Endothelial cell of umbilical vein (primary cell): Measurements from ENCODE around the gene B9D2. TPM values are rescaled to one million over a fixed set of nuclear protein-coding genes. Genes with fewer than 3 reads are reported as not detected.

Experiments
- BruUV-seq: library from RNA; stranded (reverse); fragments of 400-500 nt; replicated peaks from 2 replicates; lab custom pipeline; 2021; lab: Mats Ljungman, UMichigan
- CTCF ChIA-PET: fragments of 300-600, 350-600 bp; sonication (Branson Sonifier 250); formaldehyde crosslinking; loops from one replicate; lab custom pipeline; 2021; ENCODE audit warnings: antibody characterized with exemption, inconsistent platforms; lab: Charles Lee
- POLR2A ChIA-PET: fragments of 300-600, 350-600 bp; sonication (Branson Sonifier 250); formaldehyde crosslinking; loops from one replicate; lab custom pipeline; 2021; ENCODE audit warnings: antibody characterized with exemption, inconsistent platforms; lab: Charles Lee
- DNase-seq: peaks from one replicate; pipeline ENCODE4 v3.0.0-alpha.2; 2011; ENCODE audit warnings: low read depth, low spot score
- FAIRE-seq: peaks from 2 replicates; lab custom pipeline; 2011; peaks lifted over from hg19 to GRCh38; lab: Jason Lieb, UNC
- H2AFZ ChIP-seq: 2 replicates; pipeline ENCODE4 v1.6.0; 2012; ENCODE audit warnings: low read depth, low read length, control low read depth, inconsistent platforms
- H3K27ac ChIP-seq: 2 replicates; pipeline ENCODE4 v1.5.1; 2011; ENCODE audit warnings: low read depth, mild to moderate bottlenecking, control low read depth, low read length, moderate library complexity; ENCODE audit not compliant: insufficient read depth
- H3K27me3 ChIP-seq, 2 experiments: 2 replicates each; pipeline versions ENCODE4 v1.6.0 to v1.6.1; 2011; ENCODE audit warnings: low read length in 2 of 2, mixed read lengths in 1 of 2; ENCODE audit not compliant: control insufficient read depth in 2 of 2, insufficient read depth in 2 of 2
- H3K36me3 ChIP-seq, 2 experiments: 2 replicates in 1 of 2; 3 replicates in 1 of 2; pipeline ENCODE4 v1.5.1; 2011; ENCODE audit warnings: low read length in 2 of 2, mild to moderate bottlenecking in 1 of 2, moderate library complexity in 1 of 2; ENCODE audit not compliant: control insufficient read depth in 2 of 2, insufficient read depth in 2 of 2; ENCODE audit errors: extremely low read depth in 1 of 2
- H3K4me1 ChIP-seq: 3 replicates; pipeline ENCODE4 v1.5.1; 2011; ENCODE audit warnings: mild to moderate bottlenecking, low read length; ENCODE audit not compliant: control insufficient read depth, insufficient read depth; ENCODE audit errors: extremely low read depth
- H3K4me2 ChIP-seq: 2 replicates; pipeline ENCODE4 v1.6.1; 2011; ENCODE audit warnings: low read length, control low read depth, mixed read lengths; ENCODE audit not compliant: insufficient read depth
- H3K4me3 ChIP-seq, 3 experiments: fragments of 200-600 bp in 1 of 3; sonication (generic), shearing (Covaris generic) in 1 of 3; replicated peaks in 1 of 3; 2 replicates each; pipeline ENCODE4 v1.5.1; 2011 to 2016; ENCODE audit warnings: control low read depth in 3 of 3, low read length in 3 of 3, mild to moderate bottlenecking in 2 of 3, inconsistent platforms in 1 of 3, low read depth in 1 of 3, moderate library complexity in 1 of 3; ENCODE audit not compliant: insufficient read depth in 1 of 3
- H3K79me2 ChIP-seq: 2 replicates; pipeline ENCODE4 v1.6.0; 2012; ENCODE audit warnings: low read length, inconsistent platforms; ENCODE audit not compliant: control insufficient read depth, insufficient read depth
- H3K9ac ChIP-seq: replicated peaks from 2 replicates; pipeline ENCODE3; 2011; ENCODE audit warnings: low read length, control low read depth; ENCODE audit not compliant: insufficient read depth; ENCODE audit errors: extremely low read depth
- H3K9me1 ChIP-seq: replicated peaks from 3 replicates; pipeline ENCODE4 v1.6.0; 2011; ENCODE audit warnings: mild to moderate bottlenecking, low read length; ENCODE audit not compliant: control insufficient read depth, insufficient read depth; ENCODE audit errors: extremely low read depth
- H3K9me3 ChIP-seq: replicated peaks from 2 replicates; pipeline ENCODE4 v1.5.1; 2012; ENCODE audit warnings: low read length, inconsistent platforms; ENCODE audit not compliant: control insufficient read depth, insufficient read depth
- H4K20me1 ChIP-seq: replicated peaks from 2 replicates; pipeline ENCODE3; 2011; ENCODE audit warnings: mild to moderate bottlenecking, low read length; ENCODE audit not compliant: control insufficient read depth, insufficient read depth; ENCODE audit errors: extremely low read depth
- EZH2 ChIP-seq: IDR thresholded peaks from 2 replicates; pipeline ENCODE4 v1.6.1; 2012; ENCODE audit warnings: borderline replicate concordance, low read depth, mild to moderate bottlenecking, moderate library complexity, low read length, inconsistent platforms; ENCODE audit not compliant: severe bottlenecking
- FOS ChIP-seq: IDR thresholded peaks from 2 replicates; pipeline ENCODE4 v1.6.1; 2011; ENCODE audit warnings: mild to moderate bottlenecking, low read length, moderate library complexity, borderline replicate concordance; ENCODE audit not compliant: insufficient read depth
- GATA2 ChIP-seq: IDR thresholded peaks from 2 replicates; pipeline ENCODE4 v1.7.0; 2011; ENCODE audit warnings: low read depth, mild to moderate bottlenecking, moderate library complexity, mixed read lengths, low read length; ENCODE audit not compliant: insufficient read length, insufficient read depth
- JUN ChIP-seq: IDR thresholded peaks from 2 replicates; pipeline ENCODE4 v1.6.1; 2011; ENCODE audit warnings: borderline replicate concordance, low read depth; ENCODE audit not compliant: insufficient read length, insufficient read depth
- MYC ChIP-seq: IDR thresholded peaks from one replicate; pipeline ENCODE4 v1.6.1; 2011; ENCODE audit warnings: mild to moderate bottlenecking, low read depth, low read length
- POLR2A ChIP-seq: IDR thresholded peaks from 2 replicates; pipeline ENCODE4 v1.6.1; 2012; ENCODE audit warnings: low read depth, mild to moderate bottlenecking, control low read depth, low read length
- POLR2AphosphoS5 ChIP-seq: IDR thresholded peaks from 2 replicates; pipeline ENCODE4 v1.6.1; 2012; ENCODE audit warnings: low read depth, mild to moderate bottlenecking, control low read depth, low read length, moderate library complexity; ENCODE audit not compliant: insufficient read depth
- dilution Hi-C: fragments of 300-500 bp; cut with MboI; formaldehyde crosslinking; loops from one replicate; pipeline ENCODE4 v1.15.0; 2019; ENCODE audit warnings: low sequenced_read_pairs; ENCODE audit not compliant: extremely low pct_ligation_motif_present
- intact Hi-C: fragments of 100-400 bp; cut with micrococcal nuclease; formaldehyde crosslinking; loops from one replicate; pipeline ENCODE4 v1.10.0; 2022
- polyA plus RNA-seq, 4 experiments: library from polyadenylated mRNA; depleted of rRNA in 3 of 4; stranded (reverse) in 3 of 4; unstranded in 1 of 4; fragments of >200 nt; gene quantifications; 2 replicates each; pipeline versions ENCODE4 v1.2.1 to v1.2.3, GENCODE V29; 2011 to 2012; ENCODE audit warnings: missing spikeins in 1 of 4
- total RNA-seq: library from RNA; stranded (reverse); gene quantifications from 2 replicates; pipeline ENCODE4 v1.2.3, GENCODE V29; 2021
- TF ChIP-seq, protein P1 (sequence below), 2 donors: IDR thresholded peaks; 1 replicate in 1 of 2; 2 replicates in 1 of 2; pipeline ENCODE4 v1.5.1; 2011; ENCODE audit warnings: low read length in 2 of 2, mild to moderate bottlenecking in 2 of 2, moderate library complexity in 2 of 2, control low read depth in 1 of 2, inconsistent platforms in 1 of 2, low read depth in 1 of 2; ENCODE audit not compliant: insufficient read depth in 1 of 2; ENCODE audit errors: extremely low read depth in 1 of 2
- TF ChIP-seq, protein P2 (sequence below): IDR thresholded peaks from 2 replicates; pipeline ENCODE4 v1.6.1; 2011; ENCODE audit not compliant: insufficient read depth, insufficient read length

The B9D2 gene
- total and polyA plus RNA-seq, 2 donors (not counting 3 experiments of a cell fraction or from before 2014, with no cell fraction given): 12.2 to 23.9 TPM

DNA sequence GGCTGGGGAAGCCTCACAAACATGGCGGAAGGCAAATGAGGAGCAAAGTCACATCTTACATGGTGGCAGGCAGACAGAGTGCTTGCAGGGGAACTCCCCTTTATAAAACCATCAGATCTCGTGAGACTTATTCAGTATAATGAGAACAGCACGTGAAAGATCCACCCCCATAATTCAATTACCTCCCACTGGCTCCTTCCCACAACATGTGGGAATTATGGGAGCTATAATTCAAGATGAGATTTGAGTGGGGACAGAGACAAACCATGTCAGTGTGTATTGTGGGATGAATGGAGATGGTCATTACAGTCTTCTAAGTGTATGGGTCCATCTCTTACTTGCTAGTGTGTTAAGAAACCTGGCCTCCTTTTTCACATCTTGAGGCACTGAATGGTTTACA, 38.1 kb upstream of the B9D2 start:
- FAIRE-seq (peak; percentile 52), DNase-seq (no peak)
- Histone ChIP-seq H3K4me2 (peak overlapping the region; percentile 53), H3K9me3 (no peaks in the 10 kb centered on the region), H4K20me1 (no peaks in the 10 kb centered on the region), H3K36me3 (peaks cover 0 to 2% of the 10 kb centered on the region in 2 experiments), H3K4me1 (peaks cover 42% of the 10 kb centered on the region), H3K79me2 (peaks cover 6% of the 10 kb centered on the region), H3K27me3 (no peaks in the 10 kb centered on the region), H3K9me1 (no peaks in the 10 kb centered on the region), H3K9ac (no peak overlapping the region), H3K4me3 (no peak overlapping the region), H3K27ac (peak overlapping the region; percentile 68), H2AFZ (no peak overlapping the region)
- ChIA-PET CTCF (interaction anchor here (1.1 to 1.7 kb wide), 4 partner anchors 34 to 51 kb away, joined by 4 read pairs; partner anchors contain the start of genes B9D2 and DMAC2), POLR2A (interaction anchor here (1.0 kb wide), 1 partner anchor 77 kb away, joined by 4 read pairs; no protein-coding TSS in a partner anchor)
- dilution Hi-C loops: no loop called here
- no peak for TF ChIP-seq MYC
- no peak for TF ChIP-seq POLR2AphosphoS5
- TF ChIP-seq POLR2A: no peak
- TF ChIP-seq EZH2: no peak
- no peak for TF ChIP-seq JUN
- TF ChIP-seq, protein P1, sequence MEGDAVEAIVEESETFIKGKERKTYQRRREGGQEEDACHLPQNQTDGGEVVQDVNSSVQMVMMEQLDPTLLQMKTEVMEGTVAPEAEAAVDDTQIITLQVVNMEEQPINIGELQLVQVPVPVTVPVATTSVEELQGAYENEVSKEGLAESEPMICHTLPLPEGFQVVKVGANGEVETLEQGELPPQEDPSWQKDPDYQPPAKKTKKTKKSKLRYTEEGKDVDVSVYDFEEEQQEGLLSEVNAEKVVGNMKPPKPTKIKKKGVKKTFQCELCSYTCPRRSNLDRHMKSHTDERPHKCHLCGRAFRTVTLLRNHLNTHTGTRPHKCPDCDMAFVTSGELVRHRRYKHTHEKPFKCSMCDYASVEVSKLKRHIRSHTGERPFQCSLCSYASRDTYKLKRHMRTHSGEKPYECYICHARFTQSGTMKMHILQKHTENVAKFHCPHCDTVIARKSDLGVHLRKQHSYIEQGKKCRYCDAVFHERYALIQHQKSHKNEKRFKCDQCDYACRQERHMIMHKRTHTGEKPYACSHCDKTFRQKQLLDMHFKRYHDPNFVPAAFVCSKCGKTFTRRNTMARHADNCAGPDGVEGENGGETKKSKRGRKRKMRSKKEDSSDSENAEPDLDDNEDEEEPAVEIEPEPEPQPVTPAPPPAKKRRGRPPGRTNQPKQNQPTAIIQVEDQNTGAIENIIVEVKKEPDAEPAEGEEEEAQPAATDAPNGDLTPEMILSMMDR (IDR thresholded peaks at IDR 0.05; ENCODE audit: extremely low read depth in 1 of 2, insufficient read depth in 1 of 2, low read depth in 1 of 2, low read length in 2 of 2): no peak
- no peak for TF ChIP-seq FOS
- TF ChIP-seq GATA2: no peak
- TF ChIP-seq, protein P2, sequence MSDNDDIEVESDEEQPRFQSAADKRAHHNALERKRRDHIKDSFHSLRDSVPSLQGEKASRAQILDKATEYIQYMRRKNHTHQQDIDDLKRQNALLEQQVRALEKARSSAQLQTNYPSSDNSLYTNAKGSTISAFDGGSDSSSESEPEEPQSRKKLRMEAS: no peak
- no TSS peak for BruUV-seq
- intact Hi-C loops: no loop called here
